Measurements from ENCODE around the gene NOP10. TPM values are rescaled to one million over a fixed set of nuclear protein-coding genes. Genes with fewer than 3 reads are reported as not detected.
A peak's percentile ranks its signal among the peaks of the same experiment; 100 is the strongest.

Gene NOP10
- total and polyA plus RNA-seq, 3 donors from 2014 or later, result 75.5 to 86.2 (median 79.8) TPM

DNA sequence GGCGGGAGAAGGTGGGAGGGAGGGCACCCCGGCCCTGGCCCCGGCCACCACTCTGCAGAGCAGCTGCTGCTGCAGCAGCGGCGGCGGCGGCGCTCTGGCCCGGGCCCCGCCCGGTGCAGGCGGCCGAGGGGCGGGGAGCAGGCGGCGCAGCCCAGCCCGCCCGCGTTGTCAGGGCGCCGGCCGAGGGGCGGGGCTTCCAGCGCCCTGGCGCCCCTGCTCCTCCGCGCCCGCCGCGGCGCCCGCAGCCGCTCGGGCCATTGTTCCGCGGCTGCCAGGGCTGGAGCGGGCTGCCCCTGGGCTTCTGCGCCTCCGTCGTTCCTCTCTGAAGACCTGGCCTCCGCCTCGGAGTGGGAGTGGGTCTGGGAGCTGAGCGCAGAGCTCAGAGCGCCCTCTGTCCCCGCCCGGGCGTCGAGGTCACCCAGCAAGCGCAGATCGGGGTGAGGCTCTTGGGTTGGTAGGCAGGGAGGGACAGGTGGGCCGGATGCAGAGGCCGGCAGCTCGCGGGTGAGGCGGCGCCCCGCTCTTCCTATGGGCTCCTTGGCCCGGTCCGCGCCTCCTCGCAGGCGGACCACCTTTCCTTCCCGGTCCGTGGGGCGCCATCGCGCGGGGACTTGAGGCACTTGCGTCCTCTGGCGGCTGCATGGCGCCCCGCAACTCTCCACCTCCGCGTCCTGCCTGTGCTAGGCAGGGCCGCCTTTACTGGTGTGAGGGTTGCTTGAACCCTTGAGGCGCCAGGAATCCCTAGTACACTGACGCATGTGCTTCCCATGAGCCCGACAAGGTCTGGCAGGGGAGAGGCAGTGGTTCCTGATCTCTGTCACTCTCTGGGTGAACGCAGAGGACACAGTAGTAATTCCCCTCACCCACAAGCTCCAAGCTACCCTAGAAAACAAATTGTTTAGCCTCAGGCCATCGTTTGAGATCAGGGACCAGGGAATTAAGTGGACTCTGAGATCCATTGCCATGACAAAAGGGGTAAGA lies 24.5 kb upstream of the NOP10 start, which contains the start of gene LPCAT4:
Gene LPCAT4 (minus strand): TSS at position 96 of the 981 bp plus-strand sequence. CDS start 96 bp downstream, outside the sequence.
- TF ChIP-seq, protein P1, sequence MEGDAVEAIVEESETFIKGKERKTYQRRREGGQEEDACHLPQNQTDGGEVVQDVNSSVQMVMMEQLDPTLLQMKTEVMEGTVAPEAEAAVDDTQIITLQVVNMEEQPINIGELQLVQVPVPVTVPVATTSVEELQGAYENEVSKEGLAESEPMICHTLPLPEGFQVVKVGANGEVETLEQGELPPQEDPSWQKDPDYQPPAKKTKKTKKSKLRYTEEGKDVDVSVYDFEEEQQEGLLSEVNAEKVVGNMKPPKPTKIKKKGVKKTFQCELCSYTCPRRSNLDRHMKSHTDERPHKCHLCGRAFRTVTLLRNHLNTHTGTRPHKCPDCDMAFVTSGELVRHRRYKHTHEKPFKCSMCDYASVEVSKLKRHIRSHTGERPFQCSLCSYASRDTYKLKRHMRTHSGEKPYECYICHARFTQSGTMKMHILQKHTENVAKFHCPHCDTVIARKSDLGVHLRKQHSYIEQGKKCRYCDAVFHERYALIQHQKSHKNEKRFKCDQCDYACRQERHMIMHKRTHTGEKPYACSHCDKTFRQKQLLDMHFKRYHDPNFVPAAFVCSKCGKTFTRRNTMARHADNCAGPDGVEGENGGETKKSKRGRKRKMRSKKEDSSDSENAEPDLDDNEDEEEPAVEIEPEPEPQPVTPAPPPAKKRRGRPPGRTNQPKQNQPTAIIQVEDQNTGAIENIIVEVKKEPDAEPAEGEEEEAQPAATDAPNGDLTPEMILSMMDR (IDR thresholded peaks at IDR 0.05), result peak; percentile 79 to 94 (median 84)
- no peak for TF ChIP-seq POLR2A (IDR thresholded peaks at IDR 0.05)

DNA sequence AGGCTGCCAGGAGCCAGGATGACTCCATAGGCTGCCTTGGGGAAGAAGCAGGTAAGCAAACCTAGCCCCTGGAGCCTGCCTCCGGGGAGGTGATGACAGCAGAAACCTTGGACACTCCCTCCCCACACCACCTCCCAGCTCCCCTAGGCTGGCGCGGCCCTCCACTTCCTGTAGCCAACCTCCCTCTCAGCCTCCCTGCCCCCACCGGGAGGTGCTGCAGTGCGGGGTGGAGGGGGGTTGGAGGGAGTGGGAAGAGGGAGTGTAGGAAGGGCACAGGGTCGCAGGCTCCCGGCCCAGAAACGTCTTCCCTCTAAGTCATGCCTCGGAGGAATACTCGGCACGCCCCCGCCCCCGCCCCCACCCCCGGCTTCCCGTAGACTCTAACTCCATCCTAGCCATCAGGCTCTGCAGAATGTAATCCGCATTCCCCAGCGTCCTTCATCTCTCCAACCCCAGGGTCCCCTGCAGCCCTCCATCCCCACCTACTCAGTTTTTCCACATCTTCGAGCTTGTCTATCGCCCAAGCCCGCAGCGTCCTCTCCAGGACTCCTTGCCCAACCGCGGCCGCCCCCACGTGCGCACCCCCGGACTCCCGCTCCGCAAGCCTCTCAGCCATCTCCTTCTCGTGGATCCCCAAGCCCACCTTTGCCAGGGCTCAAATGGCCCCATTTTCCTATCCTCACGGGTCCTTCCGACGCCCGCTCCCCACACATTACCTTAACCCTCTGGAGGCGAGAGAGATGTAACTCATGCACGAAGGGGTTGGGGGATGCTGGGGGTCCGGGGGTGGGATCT lies 23.5 kb upstream of the NOP10 start:
- 0 to 1% methylated on average over 22 to 37 of the region's 37 CpGs for WGBS, 2 donors
- no peaks in the 10 kb centered on the region for H3K9me3 ChIP-seq
- H3K27me3 ChIP-seq, result no peaks in the 10 kb centered on the region
- H3K4me3 ChIP-seq, result peak overlapping the region; percentile 80 to 97
- TF ChIP-seq, protein P1 (IDR thresholded peaks at IDR 0.05), result no peak
- no peak for TF ChIP-seq POLR2A (IDR thresholded peaks at IDR 0.05)
- no peaks in the 10 kb centered on the region for H3K36me3 ChIP-seq (ENCODE audit: low read depth, missing control alignments)
- intact Hi-C loops (cut with DNase I; ENCODE audit: low total_unique reads), result loop anchor here (10.0 kb wide), 1 partner anchor 142 kb away; the partner anchor contains the start of gene EMC4
- no peak overlapping the region for H3K27ac ChIP-seq
- DNase-seq, result peak; percentile 54
- peaks cover 9% of the 10 kb centered on the region for H3K4me1 ChIP-seq

More for the DNA sequence above, 24.5 kb upstream of the NOP10 start, which contains the start of gene LPCAT4:
- peak; percentile 91 for DNase-seq
- H3K27ac ChIP-seq, result peak within 1 kb of the TSS; percentile 92 to 93
- H3K4me3 ChIP-seq, result peak within 1 kb of the TSS; percentile 80 to 97
- H3K27me3 ChIP-seq, result no peaks in the 10 kb centered on the region
- 0% methylated on average over 18 to 48 of the region's 80 CpGs for WGBS, 2 donors
- no peaks in the 10 kb centered on the region for H3K36me3 ChIP-seq (ENCODE audit: low read depth, missing control alignments)
- H3K4me1 ChIP-seq, result peaks cover 9% of the 10 kb centered on the region
- no peaks in the 10 kb centered on the region for H3K9me3 ChIP-seq
- intact Hi-C loops (cut with DNase I; ENCODE audit: low total_unique reads), result loop anchor here (10.0 kb wide), 1 partner anchor 143 kb away; the partner anchor contains the start of gene EMC4

DNA sequence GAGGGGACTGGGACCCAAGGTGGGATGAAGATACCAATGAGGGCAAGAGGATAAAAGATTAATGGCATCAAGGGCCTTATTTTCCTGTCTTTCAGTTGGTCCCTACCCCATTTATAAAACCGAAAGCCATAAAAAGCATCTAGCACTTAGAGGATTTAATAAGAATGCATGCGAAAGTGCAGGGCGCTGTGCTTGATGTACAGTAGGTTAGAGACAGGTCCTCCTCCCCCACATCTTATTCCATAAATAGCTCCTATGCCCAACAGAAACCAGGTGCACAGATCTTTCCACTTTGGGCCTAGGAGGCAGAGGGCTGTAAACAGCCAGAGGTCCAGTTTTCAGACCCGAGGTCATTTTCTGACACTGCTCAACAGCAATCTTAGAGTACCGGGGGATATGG lies 22.9 kb upstream of the NOP10 start:
- WGBS, 2 donors, result 29 to 30% methylated on average over 5 of the region's 5 CpGs
- Histone ChIP-seq H3K27me3 (no peaks in the 10 kb centered on the region), H3K36me3 (ENCODE audit: low read depth, missing control alignments) (no peaks in the 10 kb centered on the region), H3K9me3 (no peaks in the 10 kb centered on the region), H3K4me1 (peaks cover 9% of the 10 kb centered on the region), H3K4me3 (peak overlapping the region; percentile 80 to 97), H3K27ac (no peak overlapping the region)
- TF ChIP-seq POLR2A (IDR thresholded peaks at IDR 0.05), result no peak
- TF ChIP-seq, protein P1 (IDR thresholded peaks at IDR 0.05), result no peak
- DNase-seq, result no peak
- intact Hi-C loops (cut with DNase I; ENCODE audit: low total_unique reads), result loop anchor here (10.0 kb wide), 1 partner anchor 141 kb away; the partner anchor contains the start of gene EMC4

- Histone ChIP-seq H3K4me1 (peaks cover 9% of the 10 kb centered on the region), H3K4me3 (no peak overlapping the region), H3K27me3 (no peaks in the 10 kb centered on the region), H3K36me3 (ENCODE audit: low read depth, missing control alignments) (no peaks in the 10 kb centered on the region), H3K9me3 (no peaks in the 10 kb centered on the region), H3K27ac (no peak overlapping the region)
- no peak for DNase-seq
- TF ChIP-seq, protein P1 (IDR thresholded peaks at IDR 0.05), result no peak
- no peak for TF ChIP-seq POLR2A (IDR thresholded peaks at IDR 0.05)
- WGBS, 2 donors, result 69 to 81% methylated on average over 16 of the region's 16 CpGs
- intact Hi-C loops (cut with DNase I; ENCODE audit: low total_unique reads), result loop anchor here (10.0 kb wide), 1 partner anchor 140 kb away; the partner anchor contains the start of gene EMC4
Measured at GRCh38 chr15:34365091-34365825, 22.3 kb upstream of the NOP10 start.

Data from testis (tissue), 3 donors.